ENCODE measurements around the gene OR11H7.
"Not testable (repeated sequence)": the region's sequence is repeated elsewhere in the genome, so short reads cannot be mapped to it uniquely, and the experiment has no call there.

Gene OR11H7

GRCh38 chr14:20280265-20280664 lies 51.5 kb downstream of the OR11H7 start:
- DNase-seq: not testable (repeated sequence)
